Mononuclear cell (primary cell): ENCODE data around the gene CHD9NB. TPM values are rescaled to one million over a fixed set of nuclear protein-coding genes. Genes with fewer than 3 reads are reported as not detected.
"Not testable (repeated sequence)": the region's sequence is repeated elsewhere in the genome, so short reads cannot be mapped to it uniquely, and the experiment has no call there.

Source experiments
- H3K27me3 ChIP-seq: 2 replicates; pipeline ENCODE4 v1.6.0; 2011; ENCODE audit warnings: low read length, control low read depth; ENCODE audit not compliant: insufficient read depth
- H3K4me1 ChIP-seq: 2 replicates; pipeline ENCODE4 v1.5.1; 2011; ENCODE audit warnings: mild to moderate bottlenecking, low read length, control low read depth; ENCODE audit not compliant: insufficient read depth
- H3K4me3 ChIP-seq: 2 replicates; pipeline ENCODE4 v1.5.1; 2011; ENCODE audit warnings: mild to moderate bottlenecking, low read length, moderate library complexity
- H3K9me3 ChIP-seq: 2 replicates; pipeline ENCODE4 v1.5.1; 2011; ENCODE audit warnings: low read depth, mild to moderate bottlenecking, control low read depth, low read length
- total RNA-seq: library from RNA; depleted of rRNA; stranded (reverse); fragments of >200 nt; gene quantifications from one replicate; pipeline ENCODE4 v1.2.3, GENCODE V29; 2012

The CHD9NB gene
- total RNA-seq, 1 donor: not detected

DNA sequence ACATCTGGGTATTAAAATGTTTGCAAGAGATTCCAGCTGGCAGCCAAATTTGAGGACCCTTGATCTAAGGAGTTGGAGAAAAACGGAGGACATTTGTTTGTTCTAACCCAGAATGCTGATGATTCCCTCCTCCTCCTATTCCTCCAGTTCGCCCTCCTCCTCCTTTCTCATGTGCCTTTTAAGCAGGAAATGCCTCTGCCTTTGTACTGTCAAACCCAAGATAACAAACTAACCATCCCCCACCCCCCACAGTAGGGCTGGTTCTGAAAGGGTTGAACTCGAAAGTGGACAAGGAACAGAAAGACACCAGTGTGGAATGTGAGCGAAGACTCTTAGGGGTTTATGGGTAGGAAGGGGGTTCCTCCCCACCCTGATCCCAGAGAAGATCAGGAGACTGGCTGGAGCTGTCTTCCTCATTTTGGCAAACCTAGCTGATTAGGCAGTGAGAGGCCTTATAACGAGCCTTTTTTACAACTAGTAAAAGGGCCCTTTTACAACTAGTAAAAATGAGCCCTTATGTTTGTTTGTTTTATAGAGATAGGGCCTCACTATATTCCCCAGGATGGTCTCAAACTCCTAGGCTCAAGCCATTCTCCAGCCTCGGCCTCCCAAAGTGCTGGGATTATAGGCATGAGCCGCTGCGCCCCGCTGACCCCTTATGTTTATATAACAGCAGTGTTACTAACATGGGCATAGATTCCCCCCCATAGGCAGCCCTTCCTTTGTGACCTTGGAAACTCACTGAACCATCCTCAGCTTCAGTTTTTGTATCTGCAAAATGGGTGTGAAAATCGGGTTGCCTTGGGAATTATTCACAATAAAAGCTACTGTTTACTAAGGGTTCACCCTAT, 3.1 kb upstream of the CHD9NB start:
- Histone ChIP-seq H3K4me1 (peaks cover 52% of the 10 kb centered on the region), H3K9me3 (no peaks in the 10 kb centered on the region), H3K27me3 (no peaks in the 10 kb centered on the region), H3K4me3 (peak overlapping the region; percentile 71)

DNA sequence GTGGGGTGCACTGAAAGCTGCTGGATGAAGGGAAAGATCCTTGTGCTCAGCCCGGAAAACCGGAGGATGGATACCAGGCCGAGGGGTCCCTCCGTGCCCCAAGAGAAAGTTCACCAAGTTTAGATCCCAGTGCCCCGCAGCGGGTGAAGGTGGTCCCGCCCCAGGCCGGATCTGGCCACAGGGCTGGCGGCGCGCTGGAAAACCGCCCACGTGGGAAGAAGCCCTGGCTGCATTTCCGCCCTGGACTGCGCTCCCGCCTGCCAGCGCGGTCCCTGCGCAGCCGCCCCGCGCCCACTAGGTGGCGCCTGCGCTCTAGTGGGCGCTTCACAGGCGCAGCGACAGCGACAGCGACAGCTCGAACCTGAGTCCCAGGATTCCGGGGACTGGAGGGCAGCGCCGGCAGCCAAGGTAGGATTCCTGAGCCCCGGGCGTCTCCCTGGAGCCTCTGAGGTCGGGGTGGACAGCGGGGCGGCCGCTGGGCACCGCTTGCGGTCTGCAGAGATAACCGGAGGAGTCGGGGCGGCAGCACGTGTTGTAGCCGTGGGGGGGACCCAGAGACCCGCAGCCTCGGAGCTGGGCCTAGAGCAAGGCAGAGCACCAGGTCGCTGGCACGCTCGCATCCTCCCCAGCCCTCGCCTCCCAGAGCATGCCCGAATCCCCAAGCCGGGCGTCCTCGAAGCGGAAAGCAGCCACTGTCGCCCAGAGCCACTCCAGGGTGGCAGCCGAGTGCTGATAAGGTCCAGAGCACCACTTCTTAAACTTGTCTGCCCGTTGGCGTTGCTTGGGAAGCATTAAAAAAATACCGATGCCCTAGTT, 2.2 kb upstream of the CHD9NB start, which contains the start of gene CHD9:
Gene CHD9, plus strand, starts transcription at position 322 of the 816 bp plus-strand sequence. CDS start 101,099 bp downstream, outside the sequence.
- H3K27me3 ChIP-seq: no peaks in the 10 kb centered on the region
- no peaks in the 10 kb centered on the region for H3K9me3 ChIP-seq
- peak within 1 kb of the TSS; percentile 71 for H3K4me3 ChIP-seq
- H3K4me1 ChIP-seq: peaks cover 47% of the 10 kb centered on the region

DNA sequence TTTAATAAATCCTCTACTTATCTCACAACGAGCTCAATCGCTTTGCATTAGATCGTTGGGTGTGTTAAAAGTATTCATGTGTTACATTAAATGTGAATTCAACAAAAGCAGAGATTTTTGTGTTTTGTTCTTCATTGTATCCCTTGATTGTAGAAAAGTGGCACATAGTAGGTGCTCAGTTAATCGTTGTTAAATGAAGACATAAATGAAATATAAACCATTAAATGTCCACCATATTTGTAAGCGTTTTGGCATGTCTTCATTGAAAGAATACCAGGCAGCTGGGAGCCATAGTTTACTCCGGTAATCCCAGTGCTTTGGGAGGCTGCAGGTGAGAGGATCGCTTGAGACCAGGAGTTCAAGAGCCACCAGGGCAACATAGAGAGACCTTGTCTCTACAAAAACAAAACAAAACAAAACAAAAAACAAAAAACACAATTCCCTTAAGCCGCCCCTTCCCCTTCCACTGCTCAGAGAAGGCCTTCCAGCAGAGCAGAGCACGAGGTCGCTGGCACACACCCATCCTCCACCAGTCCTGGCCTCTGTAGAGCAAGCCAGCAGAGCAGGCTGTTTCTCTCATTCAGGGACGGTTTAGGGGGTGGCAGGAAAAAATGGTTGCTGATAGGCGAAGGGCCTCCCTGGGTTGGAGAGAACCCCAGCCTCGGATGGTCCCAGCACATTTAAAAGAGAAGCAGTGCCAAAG, 1.4 kb upstream of the CHD9NB start:
- Histone ChIP-seq H3K27me3 (no peaks in the 10 kb centered on the region), H3K4me1 (peaks cover 46% of the 10 kb centered on the region), H3K4me3 (peak overlapping the region; percentile 71), H3K9me3 (no peaks in the 10 kb centered on the region)

DNA sequence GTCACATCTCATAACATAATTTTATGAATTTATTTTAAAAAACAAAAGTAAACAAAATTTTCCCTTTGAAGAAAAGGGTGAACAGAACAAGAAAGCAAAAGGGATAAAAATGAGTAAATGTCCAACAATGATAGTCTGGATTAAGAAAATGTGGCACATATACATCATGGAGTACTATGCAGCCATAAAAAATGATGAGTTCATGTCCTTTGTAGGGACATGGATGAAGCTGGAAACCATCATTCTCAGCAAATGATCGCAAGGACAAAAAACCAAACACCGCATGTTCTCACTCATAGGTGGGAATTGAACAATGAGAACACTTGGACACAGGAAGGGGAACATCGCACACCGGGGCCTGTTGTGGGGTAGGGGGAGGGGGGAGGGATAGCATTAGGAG, 1.4 kb downstream of the CHD9NB start:
- H3K9me3 ChIP-seq, H3K4me3 ChIP-seq, H3K27me3 ChIP-seq: not testable (repeated sequence)
- H3K4me1 ChIP-seq: peaks cover 26% of the 10 kb centered on the region

DNA sequence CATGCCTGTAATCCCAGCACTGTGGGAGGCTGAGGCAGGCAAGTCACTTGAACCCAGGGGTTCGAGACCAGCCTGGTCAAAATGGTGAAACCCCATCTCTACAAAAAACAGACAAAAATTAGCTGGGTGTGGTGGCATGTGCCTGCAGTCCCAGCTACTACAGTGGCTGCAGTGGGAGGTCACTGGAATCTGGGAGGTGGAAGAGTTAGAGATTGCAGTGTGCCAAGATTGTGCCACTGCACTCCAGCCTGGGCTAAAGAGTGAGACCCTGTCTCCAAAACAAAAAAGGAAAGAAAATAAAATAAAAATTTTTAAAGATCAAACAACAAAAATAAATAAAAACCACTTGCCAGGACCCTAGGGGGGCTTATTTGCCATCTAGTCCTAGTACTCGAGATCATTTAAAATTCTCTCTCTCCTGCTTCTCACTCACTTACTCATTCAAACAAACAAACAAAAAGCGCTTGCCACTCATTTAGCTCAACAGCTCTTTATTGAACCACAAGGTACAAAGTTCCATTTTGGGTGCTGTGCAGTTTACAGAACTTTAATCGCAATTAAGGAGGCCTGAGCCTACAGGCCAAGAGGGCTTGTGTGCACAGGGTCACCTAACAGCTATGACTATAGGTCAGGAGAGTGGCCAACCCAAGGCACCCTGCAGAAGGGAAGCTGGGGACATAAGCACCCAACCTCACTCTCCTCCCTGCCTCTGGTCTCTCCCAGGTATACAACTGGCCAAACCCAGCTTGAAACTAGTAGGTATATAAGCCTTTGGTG, 4.4 kb downstream of the CHD9NB start:
- no peaks in the 10 kb centered on the region for H3K9me3 ChIP-seq
- no peak overlapping the region for H3K4me3 ChIP-seq
- peaks cover 6% of the 10 kb centered on the region for H3K4me1 ChIP-seq
- H3K27me3 ChIP-seq: no peaks in the 10 kb centered on the region

DNA sequence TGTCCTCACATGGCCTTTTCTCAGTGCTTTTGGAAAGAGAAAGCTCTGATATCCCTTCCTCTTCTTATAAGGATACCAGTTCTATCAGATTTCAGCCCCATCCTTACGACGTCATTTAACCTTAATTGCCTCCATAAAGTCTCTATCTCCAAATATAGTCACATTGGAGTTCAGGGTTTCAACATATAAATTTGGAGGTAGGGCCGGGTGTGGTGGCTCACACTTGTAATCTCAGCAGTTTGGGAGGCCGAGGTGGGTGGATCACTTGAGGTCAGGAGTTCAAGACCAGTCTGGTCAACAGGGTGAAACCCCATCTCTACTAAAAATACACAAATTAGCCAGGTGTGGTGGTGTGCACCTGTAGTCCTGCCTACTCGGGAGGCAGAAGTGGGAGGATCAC, 5.2 kb downstream of the CHD9NB start:
- not testable (repeated sequence) for H3K4me3 ChIP-seq, H3K9me3 ChIP-seq, H3K27me3 ChIP-seq, H3K4me1 ChIP-seq

DNA sequence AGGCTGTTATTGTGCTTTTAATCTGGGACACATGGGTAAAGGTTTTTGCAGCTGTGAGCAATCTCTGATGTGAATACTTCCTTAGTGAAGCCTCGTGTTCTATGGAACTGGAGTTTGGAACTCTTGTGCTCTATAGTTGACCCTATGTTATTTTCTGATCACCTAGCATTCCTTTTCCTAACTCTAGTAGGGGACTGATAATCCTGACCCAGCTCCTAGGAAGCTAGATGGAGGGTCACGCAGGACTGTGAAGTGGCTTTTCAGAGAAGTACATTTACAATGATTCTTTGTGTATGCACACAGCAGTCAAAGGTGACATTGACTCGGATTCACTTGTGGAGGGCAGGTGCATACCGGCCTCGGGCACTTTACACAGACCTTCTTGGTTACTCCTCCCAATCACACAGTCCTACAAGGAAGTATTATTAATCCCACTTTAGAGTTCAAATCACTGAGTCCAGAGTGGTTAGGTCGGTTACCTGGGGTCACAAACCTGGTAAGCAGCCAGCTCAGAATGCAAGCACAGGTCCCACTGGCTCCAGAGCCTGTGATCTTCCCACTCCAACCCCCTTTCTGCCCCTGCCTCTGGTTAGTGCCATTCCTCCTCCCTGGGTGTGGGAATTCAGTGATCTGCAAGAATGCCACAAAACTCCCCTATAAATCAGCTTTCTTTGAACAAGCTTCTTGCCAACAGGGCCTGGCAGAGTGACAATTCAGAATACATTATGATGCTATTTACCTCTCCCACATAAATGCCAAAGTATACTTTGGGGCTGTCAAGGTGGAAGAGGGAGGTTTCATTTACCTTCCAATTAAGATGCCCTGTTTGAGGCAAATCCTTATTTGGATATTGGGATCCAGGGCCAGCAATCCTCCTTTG, 7.1 kb downstream of the CHD9NB start:
- Histone ChIP-seq H3K4me1 (no peaks in the 10 kb centered on the region), H3K27me3 (no peaks in the 10 kb centered on the region), H3K4me3 (no peak overlapping the region), H3K9me3 (no peaks in the 10 kb centered on the region)

DNA sequence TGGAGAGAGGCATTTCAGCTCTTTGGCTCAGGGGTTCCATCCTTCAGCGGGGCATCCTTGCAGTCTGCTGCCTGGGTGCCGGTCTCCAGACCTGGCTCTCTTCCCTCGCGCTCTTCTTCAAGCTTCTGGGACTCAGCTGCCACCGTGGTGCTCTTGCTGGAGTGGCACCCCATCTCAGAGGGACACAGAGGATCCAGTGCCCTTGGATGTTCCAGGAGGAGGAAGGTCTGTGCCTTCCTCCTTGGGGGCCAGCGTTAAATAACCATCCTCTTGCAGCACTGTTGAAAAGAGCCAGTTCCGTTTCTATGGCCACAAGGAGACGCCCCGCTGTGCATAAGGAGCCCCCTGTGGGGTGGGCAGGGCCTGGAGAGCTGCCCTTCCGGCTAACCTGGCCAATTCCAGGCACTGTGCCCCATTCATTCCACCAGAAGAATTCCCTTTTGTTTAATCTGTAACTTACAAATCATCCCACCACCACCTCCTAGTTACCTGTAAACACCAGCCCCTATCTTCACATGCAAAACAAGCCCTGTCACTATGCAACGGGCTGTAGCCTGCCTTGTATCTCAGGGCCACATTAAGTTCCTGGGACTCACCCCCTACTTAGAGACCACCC, 8.6 kb downstream of the CHD9NB start:
- Histone ChIP-seq H3K9me3 (no peaks in the 10 kb centered on the region), H3K27me3 (no peaks in the 10 kb centered on the region), H3K4me3 (no peak overlapping the region), H3K4me1 (no peaks in the 10 kb centered on the region)

DNA sequence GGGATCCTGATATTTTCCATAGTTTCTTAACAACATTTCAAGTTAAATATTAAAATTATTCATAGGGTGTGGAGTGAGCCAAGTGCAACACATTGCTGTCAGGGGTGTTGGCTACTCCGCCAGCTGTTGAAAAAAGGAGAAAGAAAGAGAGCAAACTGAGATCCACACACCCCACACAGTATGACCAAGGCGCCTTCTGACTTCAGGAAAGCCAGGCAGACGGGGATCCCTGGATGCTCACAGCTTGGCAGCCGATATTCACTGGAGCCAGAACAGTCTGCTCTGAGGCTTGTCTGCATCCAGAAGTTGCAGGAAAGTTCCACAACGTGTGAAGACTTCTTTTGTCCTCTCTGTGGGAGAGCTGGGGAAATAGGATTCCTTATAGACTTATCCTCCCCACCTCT, 9.3 kb downstream of the CHD9NB start:
- Histone ChIP-seq H3K9me3 (no peaks in the 10 kb centered on the region), H3K4me3 (no peak overlapping the region), H3K4me1 (no peaks in the 10 kb centered on the region), H3K27me3 (no peaks in the 10 kb centered on the region)

DNA sequence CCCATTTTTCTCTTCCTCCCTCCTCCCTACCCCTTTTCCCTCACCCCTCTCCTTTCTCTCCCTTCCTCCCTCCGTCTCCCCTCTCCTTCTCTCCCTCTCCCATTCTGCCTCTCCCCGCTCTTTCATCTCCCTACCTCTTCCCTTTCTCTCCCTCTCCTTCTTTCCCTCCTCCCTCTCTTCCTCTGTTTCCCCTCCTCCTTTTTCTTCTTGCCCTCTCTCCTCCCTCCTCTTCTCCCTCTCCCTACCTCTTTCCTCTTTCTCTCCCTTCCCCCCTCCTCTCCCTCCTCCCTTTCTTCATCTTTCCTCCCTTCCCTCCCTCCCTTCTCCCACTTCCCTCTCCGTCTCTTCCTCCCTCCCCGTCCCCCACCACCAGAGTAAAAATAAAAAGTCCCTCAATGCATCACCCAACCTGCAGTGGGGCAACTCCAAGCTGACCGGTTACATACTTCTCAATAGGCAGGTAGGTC, 10.4 kb downstream of the CHD9NB start:
- Histone ChIP-seq H3K4me1 (no peaks in the 10 kb centered on the region), H3K27me3 (no peaks in the 10 kb centered on the region), H3K4me3 (no peak overlapping the region), H3K9me3 (no peaks in the 10 kb centered on the region)

DNA sequence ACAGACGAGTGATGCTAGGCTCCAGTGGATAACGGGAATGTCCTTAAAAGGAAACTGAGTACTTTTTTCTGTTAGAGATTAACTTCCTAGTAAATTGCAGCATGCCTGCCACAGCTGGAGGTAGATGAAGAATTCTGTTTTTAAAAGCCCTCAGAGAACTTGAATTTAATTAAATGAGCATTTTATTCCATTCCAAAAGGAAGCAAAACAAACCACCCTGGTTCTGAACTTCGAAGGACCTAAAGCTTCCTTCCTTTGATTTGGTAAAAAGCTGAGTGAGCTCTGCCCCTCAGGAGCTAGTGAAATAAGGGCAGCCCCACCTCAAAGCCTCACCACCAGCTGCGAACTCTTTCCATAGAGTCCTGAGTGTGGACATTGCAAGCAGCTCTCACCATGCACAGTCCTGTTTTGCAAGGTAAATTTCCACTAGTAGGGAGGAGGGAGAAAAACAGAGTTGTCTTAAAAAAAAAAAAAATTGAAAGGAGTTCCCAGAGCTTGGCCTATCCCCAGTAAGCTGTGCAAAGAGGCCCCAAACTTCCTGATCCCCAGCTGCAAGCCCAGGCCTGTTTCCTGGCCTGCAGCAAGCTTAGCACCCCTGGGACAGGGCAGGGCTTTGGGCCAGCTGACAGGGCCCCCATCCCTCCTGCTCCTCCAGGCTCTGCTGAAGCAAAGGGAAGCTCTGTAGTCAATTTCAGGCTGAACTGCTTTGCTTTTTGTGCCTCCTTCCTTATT, 11.2 kb downstream of the CHD9NB start:
- Histone ChIP-seq H3K27me3 (no peaks in the 10 kb centered on the region), H3K9me3 (no peaks in the 10 kb centered on the region), H3K4me3 (no peak overlapping the region), H3K4me1 (no peaks in the 10 kb centered on the region)

DNA sequence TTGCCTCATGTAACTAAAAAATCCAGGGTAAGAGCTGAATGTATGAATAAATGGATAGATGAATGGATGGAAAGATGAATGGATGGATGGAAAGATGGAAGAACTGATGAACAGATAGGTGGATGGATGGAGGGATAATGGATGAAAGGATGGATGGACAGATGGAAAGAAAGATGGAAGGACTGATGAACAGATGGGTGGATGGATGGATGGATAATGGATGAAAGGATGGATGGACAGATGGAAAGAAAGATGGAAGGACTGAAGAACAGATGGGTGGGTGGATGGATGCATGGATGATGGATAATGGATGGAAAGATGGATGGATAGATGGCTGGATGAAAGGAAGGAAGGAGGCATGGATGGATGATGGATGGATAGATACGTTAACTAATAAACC, 11.9 kb downstream of the CHD9NB start:
- Histone ChIP-seq H3K9me3 (no peaks in the 10 kb centered on the region), H3K27me3 (no peaks in the 10 kb centered on the region), H3K4me3 (no peak overlapping the region), H3K4me1 (no peaks in the 10 kb centered on the region)

DNA sequence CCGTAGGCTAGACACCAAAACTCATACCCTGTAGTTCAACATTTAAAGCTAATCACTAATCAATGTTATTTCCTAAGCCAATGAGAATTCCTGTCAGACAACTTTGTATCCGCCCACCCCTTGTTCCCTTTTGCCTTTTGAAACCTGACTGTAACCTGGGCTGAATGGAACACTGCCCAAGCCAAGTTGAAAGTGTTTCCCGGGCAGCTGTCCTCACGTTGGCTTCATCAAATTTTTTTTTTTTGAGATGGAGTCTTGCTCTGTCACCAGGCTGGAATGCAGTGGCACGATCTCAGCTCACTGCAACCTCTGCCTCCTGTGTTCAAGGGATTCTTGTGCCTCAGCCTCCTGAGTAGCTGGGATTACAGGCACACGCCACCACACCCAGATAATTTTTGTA, 16.0 kb downstream of the CHD9NB start:
- not testable (repeated sequence) for H3K27me3 ChIP-seq, H3K9me3 ChIP-seq, H3K4me3 ChIP-seq, H3K4me1 ChIP-seq
